OCI-LY7 (cell line): ENCODE results near the gene IGFN1. TPM values are rescaled to one million over a fixed set of nuclear protein-coding genes. Genes with fewer than 3 reads are reported as not detected.

Experiments
- BruUV-seq: library from RNA; stranded (reverse); fragments of 400-500 nt; replicated peaks from 2 replicates; lab custom pipeline; 2021; lab: Mats Ljungman, UMichigan
- CTCF ChIA-PET: fragments of 300-600 bp; sonication (Branson Sonifier 250); formaldehyde crosslinking; loops from one replicate; lab custom pipeline; 2022; ENCODE audit warnings: antibody characterized with exemption; ENCODE audit not compliant: unreplicated experiment; lab: Charles Lee
- POLR2A ChIA-PET: fragments of 300-600 bp; sonication (Branson Sonifier 250); formaldehyde crosslinking; loops from one replicate; lab custom pipeline; 2022; ENCODE audit warnings: antibody characterized with exemption; lab: Charles Lee
- DNase-seq: peaks from one replicate; pipeline ENCODE4 v3.0.0-alpha.2; 2015; ENCODE audit warnings: low spot score
- H2AFZ ChIP-seq: fragments of 200-600 bp; sonication (generic), shearing (Covaris generic); 2 replicates; pipeline ENCODE4 v1.6.1; 2014; ENCODE audit warnings: mild to moderate bottlenecking, antibody characterized with exemption, low read length, moderate library complexity
- H3K27ac ChIP-seq: fragments of 200-600 bp; sonication (generic); 2 replicates; pipeline ENCODE4 v1.5.1; 2014; ENCODE audit warnings: mixed run types, low read depth, mild to moderate bottlenecking, moderate library complexity, low read length, inconsistent platforms; ENCODE audit not compliant: poor library complexity, severe bottlenecking
- H3K36me3 ChIP-seq: fragments of 200-600 bp; sonication (generic); 2 replicates; pipeline ENCODE4 v1.6.1; 2014; ENCODE audit warnings: mild to moderate bottlenecking, antibody characterized with exemption, low read length, moderate library complexity, mixed read lengths; ENCODE audit not compliant: insufficient read depth
- H3K4me1 ChIP-seq: fragments of 200-600 bp; sonication (generic); 2 replicates; pipeline ENCODE4 v1.5.1; 2014; ENCODE audit warnings: mild to moderate bottlenecking, low read length; ENCODE audit not compliant: insufficient read depth, poor library complexity, severe bottlenecking
- H3K4me2 ChIP-seq: fragments of 200-600 bp; sonication (generic); 2 replicates; pipeline ENCODE4 v1.6.1; 2014; ENCODE audit warnings: mild to moderate bottlenecking, low read length
- H3K4me3 ChIP-seq: fragments of 200-600 bp; sonication (generic); 2 replicates; pipeline ENCODE4 v1.5.1; 2014; ENCODE audit warnings: mild to moderate bottlenecking, low read depth, low read length; ENCODE audit not compliant: poor library complexity, severe bottlenecking
- H3K79me2 ChIP-seq: fragments of 200-600 bp; sonication (generic); 2 replicates; pipeline ENCODE4 v1.6.1; 2016; ENCODE audit warnings: low read depth, mild to moderate bottlenecking, low read length, moderate library complexity, mixed read lengths; ENCODE audit not compliant: insufficient read depth
- H3K9me2 ChIP-seq: fragments of 200-600 bp; sonication (generic); 2 replicates; pipeline ENCODE4 v1.6.1; 2016; ENCODE audit warnings: mild to moderate bottlenecking, low read length, mixed read lengths; ENCODE audit not compliant: insufficient read depth
- H3K9me3 ChIP-seq: fragments of 200-600 bp; sonication (generic); 2 replicates; pipeline ENCODE4 v1.6.1; 2014; ENCODE audit warnings: mild to moderate bottlenecking, mixed run types, low read length, mixed read lengths
- H4K20me1 ChIP-seq: fragments of 200-600 bp; sonication (generic); 2 replicates; pipeline ENCODE4 v1.6.1; 2014; ENCODE audit warnings: mild to moderate bottlenecking, antibody characterized with exemption, low read length, moderate library complexity, mixed read lengths; ENCODE audit not compliant: insufficient read depth
- EZH2phosphoT487 ChIP-seq: fragments of 200-600 bp; sonication (generic); IDR thresholded peaks from 2 replicates; pipeline ENCODE4 v1.6.1; 2018; ENCODE audit warnings: low read depth, borderline replicate concordance, mild to moderate bottlenecking, mixed run types, antibody characterized with exemption, low read length, moderate library complexity, mixed read lengths
- intact Hi-C: fragments of 100-400 bp; cut with micrococcal nuclease; formaldehyde crosslinking; loops from one replicate; pipeline ENCODE4 v1.10.0; 2022; ENCODE audit not compliant: unreplicated experiment
- total RNA-seq, 2 experiments: library from RNA; depleted of rRNA in 1 of 2; stranded (reverse); fragments of >200 nt in 1 of 2; shearing (Covaris generic) in 1 of 2; gene quantifications; 2 replicates each; pipeline ENCODE4 v1.2.3, GENCODE V29; 2014 to 2022
- TF ChIP-seq, protein P1 (sequence below): fragments of 200-600 bp; sonication (generic); conservative IDR thresholded peaks from 2 replicates; pipeline ENCODE4 v1.5.1; 2014; ENCODE audit warnings: mild to moderate bottlenecking, antibody characterized with exemption, low read length, moderate library complexity, mixed read lengths

Gene IGFN1
- total RNA-seq, 2 experiments from 2014 or later, result not detected

DNA sequence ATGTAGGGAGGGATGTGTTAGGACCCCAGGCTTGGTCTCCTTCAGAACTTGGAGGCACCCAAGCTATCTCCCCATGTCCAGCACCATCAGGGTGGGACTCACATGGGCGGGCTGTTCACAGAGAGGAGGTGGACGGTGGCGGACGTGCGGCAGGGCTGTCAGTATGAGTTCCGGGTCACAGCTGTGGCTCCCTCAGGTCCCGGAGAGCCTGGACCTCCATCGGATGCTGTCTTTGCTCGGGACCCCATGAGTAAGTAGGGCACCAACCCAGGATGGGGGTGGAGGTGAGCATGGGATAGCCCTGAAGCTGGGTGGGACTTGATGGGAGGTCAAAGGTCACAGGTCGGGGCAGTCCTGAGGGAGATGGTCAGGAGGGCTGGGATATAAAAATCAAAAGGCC lies 27.8 kb downstream of the IGFN1 start:
- Histone ChIP-seq H3K27ac (no peak overlapping the region), H4K20me1 (no peaks in the 10 kb centered on the region), H2AFZ (no peak overlapping the region), H3K4me3 (no peak overlapping the region), H3K4me1 (peaks cover 5% of the 10 kb centered on the region), H3K79me2 (no peaks in the 10 kb centered on the region), H3K4me2 (no peak overlapping the region), H3K9me3 (no peaks in the 10 kb centered on the region), H3K9me2 (no peaks in the 10 kb centered on the region), H3K36me3 (no peaks in the 10 kb centered on the region)
- no peak for DNase-seq
- intact Hi-C loops, result no loop called here
- POLR2A ChIA-PET, result interaction anchor here (0.9 kb wide), 1 partner anchor 48 kb away, joined by 3 read pairs; no protein-coding TSS in a partner anchor
- TF ChIP-seq EZH2phosphoT487, result no peak
- TF ChIP-seq, protein P1, sequence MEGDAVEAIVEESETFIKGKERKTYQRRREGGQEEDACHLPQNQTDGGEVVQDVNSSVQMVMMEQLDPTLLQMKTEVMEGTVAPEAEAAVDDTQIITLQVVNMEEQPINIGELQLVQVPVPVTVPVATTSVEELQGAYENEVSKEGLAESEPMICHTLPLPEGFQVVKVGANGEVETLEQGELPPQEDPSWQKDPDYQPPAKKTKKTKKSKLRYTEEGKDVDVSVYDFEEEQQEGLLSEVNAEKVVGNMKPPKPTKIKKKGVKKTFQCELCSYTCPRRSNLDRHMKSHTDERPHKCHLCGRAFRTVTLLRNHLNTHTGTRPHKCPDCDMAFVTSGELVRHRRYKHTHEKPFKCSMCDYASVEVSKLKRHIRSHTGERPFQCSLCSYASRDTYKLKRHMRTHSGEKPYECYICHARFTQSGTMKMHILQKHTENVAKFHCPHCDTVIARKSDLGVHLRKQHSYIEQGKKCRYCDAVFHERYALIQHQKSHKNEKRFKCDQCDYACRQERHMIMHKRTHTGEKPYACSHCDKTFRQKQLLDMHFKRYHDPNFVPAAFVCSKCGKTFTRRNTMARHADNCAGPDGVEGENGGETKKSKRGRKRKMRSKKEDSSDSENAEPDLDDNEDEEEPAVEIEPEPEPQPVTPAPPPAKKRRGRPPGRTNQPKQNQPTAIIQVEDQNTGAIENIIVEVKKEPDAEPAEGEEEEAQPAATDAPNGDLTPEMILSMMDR, result no peak
- BruUV-seq, result no TSS peak
- CTCF ChIA-PET, result no interaction called here

DNA sequence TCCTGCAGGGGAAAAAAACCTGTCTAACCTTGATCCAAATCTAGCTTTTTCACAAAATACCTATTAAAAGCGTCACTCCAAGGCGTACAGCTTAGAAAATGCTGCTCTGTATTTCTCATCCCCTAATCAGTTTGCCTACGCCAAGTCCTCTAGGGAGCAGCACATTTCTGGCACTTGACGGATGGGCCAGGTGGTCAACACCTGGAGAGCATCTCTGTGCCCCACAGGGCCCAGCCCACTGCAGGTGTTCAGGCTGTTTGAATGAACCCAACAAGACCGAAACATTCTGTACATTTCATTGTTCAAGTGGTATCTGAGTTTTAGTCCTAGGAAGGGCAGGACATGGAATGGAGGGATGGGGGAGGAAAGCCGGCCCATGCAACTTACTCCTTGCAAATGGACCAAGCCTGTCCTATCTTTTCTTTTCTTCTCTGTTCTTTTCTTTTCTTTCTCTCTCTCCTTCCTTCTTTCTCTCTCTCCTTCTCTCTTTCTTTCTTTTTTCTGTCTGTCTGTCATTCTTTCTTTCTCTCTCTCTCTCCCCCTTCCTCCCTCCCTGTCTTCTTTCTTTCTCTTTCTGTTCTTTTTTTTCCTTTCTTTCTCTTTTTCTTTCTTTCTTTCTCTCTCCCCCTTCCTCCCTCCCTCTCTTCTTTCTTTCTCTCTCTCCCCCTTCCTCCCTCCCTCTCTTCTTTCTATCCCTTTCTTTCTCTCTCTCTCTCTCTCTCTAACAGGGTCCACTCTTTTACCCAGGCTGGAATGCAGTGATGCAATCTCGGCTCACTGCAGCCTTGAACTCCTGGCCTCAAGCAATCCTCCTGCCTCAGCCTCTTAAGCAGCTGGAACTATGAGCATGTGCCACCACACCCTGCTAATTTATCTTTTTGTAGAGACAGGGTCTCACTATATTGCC lies 29.1 kb downstream of the IGFN1 start:
- ChIA-PET POLR2A (no interaction called here), CTCF (no interaction called here)
- H3K9me2 ChIP-seq, result no peaks in the 10 kb centered on the region
- no peak overlapping the region for H3K4me2 ChIP-seq
- no peak for TF ChIP-seq EZH2phosphoT487
- TF ChIP-seq, protein P1, result no peak
- intact Hi-C loops, result loop anchor here (10.0 kb wide), 1 partner anchor 135 kb away; no protein-coding TSS in a partner anchor
- DNase-seq, result peak; percentile 29
- H2AFZ ChIP-seq, result no peak overlapping the region
- H3K36me3 ChIP-seq, result no peaks in the 10 kb centered on the region
- no peaks in the 10 kb centered on the region for H4K20me1 ChIP-seq
- BruUV-seq, result no TSS peak
- H3K9me3 ChIP-seq, result no peaks in the 10 kb centered on the region
- H3K4me1 ChIP-seq, result peaks cover 5% of the 10 kb centered on the region
- H3K4me3 ChIP-seq, result no peak overlapping the region
- H3K27ac ChIP-seq, result no peak overlapping the region
- H3K79me2 ChIP-seq, result no peaks in the 10 kb centered on the region

DNA sequence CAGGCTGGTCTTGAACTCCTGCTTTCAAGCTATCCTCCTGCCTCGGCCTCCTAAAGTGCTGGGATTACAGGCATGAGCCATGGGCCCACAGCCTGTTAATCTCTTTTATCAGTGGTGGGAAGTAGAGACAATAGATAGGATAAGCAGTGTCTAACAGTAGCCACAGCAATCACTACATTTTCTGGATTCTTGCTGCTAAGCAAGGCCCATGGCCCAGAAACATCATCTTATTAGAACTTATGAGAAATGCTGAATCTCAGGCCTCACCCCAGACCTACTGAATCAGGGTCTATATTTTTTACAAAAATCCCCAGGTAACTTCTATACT lies 29.7 kb downstream of the IGFN1 start:
- no peak overlapping the region for H3K4me2 ChIP-seq
- H3K4me3 ChIP-seq, result no peak overlapping the region
- no peak overlapping the region for H2AFZ ChIP-seq
- no peaks in the 10 kb centered on the region for H3K79me2 ChIP-seq
- no TSS peak for BruUV-seq
- peaks cover 5% of the 10 kb centered on the region for H3K4me1 ChIP-seq
- H3K27ac ChIP-seq, result no peak overlapping the region
- ChIA-PET POLR2A (no interaction called here), CTCF (no interaction called here)
- intact Hi-C loops, result loop anchor here (10.0 kb wide), 1 partner anchor 136 kb away; no protein-coding TSS in a partner anchor
- no peaks in the 10 kb centered on the region for H3K9me2 ChIP-seq
- H3K36me3 ChIP-seq, result no peaks in the 10 kb centered on the region
- TF ChIP-seq, protein P1, result no peak
- no peak for TF ChIP-seq EZH2phosphoT487
- DNase-seq, result no peak
- no peaks in the 10 kb centered on the region for H4K20me1 ChIP-seq
- H3K9me3 ChIP-seq, result no peaks in the 10 kb centered on the region
